DND-41 (cell line): ENCODE results near the gene XRCC5.

Experiments
- CTCF ChIP-seq: IDR thresholded peaks from 2 replicates; pipeline ENCODE4 v1.5.1; 2012; ENCODE audit warnings: borderline replicate concordance, low read length, moderate library complexity, mild to moderate bottlenecking; ENCODE audit not compliant: poor library complexity, severe bottlenecking; ENCODE audit errors: extremely low read depth
- EZH2 ChIP-seq: IDR thresholded peaks from 3 replicates; pipeline ENCODE4 v1.6.1; 2012; ENCODE audit warnings: borderline replicate concordance, low read depth, mild to moderate bottlenecking, moderate library complexity, low read length, inconsistent platforms; ENCODE audit not compliant: severe bottlenecking

GRCh38 chr2:216144372-216144771, 35.2 kb downstream of the XRCC5 start:
- TF ChIP-seq CTCF (no peak), EZH2 (no peak)
